HG03139 (cell line): ENCODE results near the gene THSD1.

Experiments used
- ATAC-seq: cut with Tn5 transposase; IDR thresholded peaks from one replicate; pipeline ENCODE4 v1.9.1; 2021; ENCODE audit not compliant: unreplicated experiment

Gene THSD1, protein sequence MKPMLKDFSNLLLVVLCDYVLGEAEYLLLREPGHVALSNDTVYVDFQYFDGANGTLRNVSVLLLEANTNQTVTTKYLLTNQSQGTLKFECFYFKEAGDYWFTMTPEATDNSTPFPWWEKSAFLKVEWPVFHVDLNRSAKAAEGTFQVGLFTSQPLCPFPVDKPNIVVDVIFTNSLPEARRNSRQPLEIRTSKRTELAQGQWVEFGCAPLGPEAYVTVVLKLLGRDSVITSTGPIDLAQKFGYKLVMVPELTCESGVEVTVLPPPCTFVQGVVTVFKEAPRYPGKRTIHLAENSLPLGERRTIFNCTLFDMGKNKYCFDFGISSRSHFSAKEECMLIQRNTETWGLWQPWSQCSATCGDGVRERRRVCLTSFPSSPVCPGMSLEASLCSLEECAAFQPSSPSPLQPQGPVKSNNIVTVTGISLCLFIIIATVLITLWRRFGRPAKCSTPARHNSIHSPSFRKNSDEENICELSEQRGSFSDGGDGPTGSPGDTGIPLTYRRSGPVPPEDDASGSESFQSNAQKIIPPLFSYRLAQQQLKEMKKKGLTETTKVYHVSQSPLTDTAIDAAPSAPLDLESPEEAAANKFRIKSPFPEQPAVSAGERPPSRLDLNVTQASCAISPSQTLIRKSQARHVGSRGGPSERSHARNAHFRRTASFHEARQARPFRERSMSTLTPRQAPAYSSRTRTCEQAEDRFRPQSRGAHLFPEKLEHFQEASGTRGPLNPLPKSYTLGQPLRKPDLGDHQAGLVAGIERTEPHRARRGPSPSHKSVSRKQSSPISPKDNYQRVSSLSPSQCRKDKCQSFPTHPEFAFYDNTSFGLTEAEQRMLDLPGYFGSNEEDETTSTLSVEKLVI

DNA sequence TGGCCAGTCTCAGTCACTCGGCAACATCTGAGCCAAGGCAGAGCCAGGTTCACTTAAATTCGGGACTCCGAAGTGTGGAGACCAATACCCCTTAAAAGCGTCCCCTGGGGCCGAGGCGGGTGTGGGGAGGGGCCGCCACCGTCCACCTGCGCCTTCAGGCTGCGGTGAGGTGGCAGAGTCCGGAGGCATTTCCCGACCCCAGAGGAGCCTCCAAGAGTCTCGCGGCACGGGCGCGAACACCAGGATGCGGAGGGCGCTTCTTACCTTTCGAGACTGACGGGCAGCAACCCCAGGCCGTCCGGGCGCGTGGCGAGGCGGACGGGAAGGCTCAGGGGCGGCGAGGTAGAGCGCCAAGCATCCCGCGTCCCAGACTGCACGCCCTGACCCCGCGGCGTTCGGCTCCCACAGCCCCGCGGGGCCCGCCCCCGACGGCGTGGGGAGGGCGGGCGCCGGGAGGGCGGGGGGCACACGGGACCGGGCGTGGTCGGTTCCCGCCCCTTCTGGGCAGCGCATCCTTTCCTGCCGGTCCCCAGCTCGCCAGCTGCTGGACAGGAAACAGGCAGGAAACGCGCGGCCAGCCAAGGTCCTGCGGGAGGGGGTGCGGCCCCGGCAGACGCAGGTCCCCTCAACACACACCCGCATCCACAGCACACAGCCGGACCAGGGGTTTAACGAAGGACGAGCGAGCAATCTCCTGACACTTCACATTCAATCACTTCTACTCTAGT, at the start of gene THSD1:
Gene THSD1 (minus strand): TSS at position 406 of the 728 bp plus-strand sequence. CDS start 3,572 bp downstream, outside the sequence.
- peak; percentile 39 for ATAC-seq

DNA sequence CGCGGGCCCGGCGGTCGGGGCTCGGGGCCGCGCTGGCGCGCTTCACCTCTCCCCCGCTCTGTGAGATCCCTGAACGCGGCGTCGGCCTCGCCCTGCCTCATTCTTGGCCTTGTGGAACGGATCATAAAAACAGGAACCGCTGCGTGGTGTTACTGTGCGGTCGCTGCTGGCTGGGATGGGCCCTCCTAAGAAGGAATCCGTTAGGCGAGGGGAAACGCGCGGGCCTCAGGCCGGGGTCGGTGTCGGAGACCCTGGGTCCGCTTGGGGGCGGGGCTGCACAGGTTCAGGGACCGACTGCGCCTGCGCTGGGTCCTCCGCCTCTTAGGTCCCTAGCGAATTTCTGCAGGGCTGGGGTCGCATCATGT, 49.7 kb upstream of the THSD1 start:
- ATAC-seq, result peak; percentile 20

DNA sequence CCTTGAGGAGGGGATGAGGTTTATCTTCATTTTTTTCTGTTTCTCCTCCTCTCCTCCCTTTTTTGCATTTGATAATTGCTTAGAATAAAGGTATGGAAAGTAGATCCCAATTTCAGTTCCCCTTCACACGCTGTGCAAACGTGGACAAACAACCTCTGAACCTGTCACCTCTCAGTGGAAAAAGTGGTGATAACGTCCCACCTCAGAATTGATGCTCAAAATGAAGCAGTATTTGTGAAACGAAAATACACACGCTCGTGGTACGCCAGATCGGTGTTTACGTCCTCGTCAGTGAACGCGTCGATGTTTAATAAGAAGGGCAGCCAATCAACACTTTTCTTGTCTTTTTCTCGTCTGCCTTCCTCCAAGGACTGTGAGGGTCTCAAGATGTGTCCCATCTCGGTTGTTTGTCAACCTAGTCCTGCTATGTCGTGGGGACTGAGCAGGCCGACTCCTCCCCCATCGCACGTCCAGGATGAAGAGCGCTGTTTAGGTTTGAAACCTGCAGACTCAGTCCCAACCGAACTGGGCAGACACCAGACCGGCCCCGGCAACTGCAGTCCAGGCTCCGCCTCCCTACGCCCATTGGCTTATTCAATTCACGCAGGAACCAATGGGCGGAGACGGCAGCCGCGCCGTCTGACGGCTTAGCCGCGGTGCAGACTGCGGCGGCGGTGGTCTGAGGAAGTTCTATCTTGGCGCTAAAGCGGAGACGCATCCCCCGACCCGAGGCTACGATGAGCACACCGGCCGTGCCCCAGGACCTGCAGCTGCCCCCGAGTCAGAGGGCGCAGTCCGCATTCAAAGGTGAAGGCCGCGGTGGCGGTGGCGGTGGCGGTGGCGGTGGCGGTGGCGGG, 49.1 kb upstream of the THSD1 start, which contains the start of gene CKAP2:
Gene CKAP2 (plus strand): TSS at position 659 of the 857 bp plus-strand sequence. CDS start 79 bp downstream, at position 738.
- peak; percentile 72 for ATAC-seq

DNA sequence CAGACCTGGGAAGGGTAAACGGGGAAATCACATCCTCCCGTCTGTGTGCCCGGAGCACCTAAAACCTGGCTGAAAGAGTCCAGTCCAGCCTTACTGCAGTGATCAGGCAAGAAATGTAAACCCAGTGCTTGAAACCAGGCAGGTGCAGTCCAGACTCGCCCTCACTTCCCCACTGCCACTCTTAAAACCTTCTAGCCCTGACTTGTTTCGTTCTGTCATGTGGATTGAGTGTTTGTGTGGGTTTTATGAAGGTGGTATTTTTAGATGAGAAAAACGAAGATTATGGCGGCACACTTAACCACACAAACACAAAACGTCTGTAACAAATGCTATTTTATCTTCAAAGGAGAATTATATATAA, 48.5 kb upstream of the THSD1 start:
- ATAC-seq, result no peak

DNA sequence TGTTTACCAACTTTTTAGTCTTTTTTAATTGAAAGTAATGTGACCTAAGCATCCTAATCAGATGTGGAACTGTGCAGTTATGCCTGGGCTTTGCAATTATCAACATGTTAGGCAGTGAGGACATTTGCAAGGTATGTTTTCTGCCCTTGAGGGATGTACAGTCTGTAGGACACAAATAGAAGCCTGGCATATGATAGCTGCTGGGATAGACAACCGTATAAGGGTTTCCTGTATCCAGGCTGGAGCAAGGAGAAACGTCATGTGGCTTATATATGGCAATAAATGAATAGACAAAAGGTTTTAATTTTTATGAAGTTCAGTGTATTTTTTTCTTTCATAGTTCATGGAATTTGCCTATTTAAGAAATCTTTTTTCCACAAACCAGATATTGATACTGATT, 46.5 kb upstream of the THSD1 start:
- ATAC-seq, result no peak

DNA sequence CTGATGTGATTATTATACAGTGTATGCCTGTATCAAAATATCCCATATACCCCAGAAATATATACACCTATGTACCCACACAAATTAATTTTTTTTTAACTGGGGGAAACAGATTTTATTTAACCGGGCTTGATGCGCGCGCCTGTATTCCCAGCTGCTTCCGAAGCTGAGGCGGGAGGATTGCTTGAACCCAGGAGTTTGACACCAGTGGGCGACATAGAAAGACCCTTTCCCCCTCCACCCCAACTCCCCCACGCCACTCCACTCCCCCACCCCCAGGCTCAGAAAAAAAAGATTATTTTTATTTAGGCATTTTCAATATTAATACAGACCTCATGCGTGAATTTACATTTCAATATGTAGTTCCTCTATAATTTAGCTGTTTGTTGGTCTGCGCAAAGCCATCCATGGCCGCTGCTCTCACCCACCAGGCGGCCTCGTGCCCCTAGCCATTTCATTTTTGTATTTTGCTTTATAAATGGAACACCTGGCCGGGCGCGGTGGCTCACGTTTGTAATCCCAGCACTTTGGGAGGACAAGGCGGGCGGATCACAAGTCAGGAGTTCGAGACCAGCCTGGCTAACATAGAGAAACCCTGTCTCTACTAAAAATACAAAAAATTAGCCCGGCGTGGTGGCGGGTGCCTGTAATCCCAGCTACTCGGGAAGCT, 45.3 kb upstream of the THSD1 start:
- no peak for ATAC-seq

DNA sequence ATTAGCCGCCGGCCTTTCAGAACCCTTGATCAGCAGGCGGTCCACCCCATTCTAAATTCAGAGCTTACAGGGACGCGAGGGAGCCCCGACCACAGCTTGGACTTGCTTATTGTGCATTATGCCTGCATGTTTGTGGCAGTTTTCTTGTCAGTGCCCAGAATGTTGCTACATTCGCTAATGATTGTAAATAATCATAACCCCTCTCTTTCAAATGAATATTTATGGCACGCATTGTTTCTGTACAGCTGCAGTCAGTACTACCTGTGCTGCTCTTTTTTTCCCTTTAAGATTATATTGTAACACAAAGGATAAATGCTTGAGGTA, 44.8 kb upstream of the THSD1 start:
- ATAC-seq, result no peak

DNA sequence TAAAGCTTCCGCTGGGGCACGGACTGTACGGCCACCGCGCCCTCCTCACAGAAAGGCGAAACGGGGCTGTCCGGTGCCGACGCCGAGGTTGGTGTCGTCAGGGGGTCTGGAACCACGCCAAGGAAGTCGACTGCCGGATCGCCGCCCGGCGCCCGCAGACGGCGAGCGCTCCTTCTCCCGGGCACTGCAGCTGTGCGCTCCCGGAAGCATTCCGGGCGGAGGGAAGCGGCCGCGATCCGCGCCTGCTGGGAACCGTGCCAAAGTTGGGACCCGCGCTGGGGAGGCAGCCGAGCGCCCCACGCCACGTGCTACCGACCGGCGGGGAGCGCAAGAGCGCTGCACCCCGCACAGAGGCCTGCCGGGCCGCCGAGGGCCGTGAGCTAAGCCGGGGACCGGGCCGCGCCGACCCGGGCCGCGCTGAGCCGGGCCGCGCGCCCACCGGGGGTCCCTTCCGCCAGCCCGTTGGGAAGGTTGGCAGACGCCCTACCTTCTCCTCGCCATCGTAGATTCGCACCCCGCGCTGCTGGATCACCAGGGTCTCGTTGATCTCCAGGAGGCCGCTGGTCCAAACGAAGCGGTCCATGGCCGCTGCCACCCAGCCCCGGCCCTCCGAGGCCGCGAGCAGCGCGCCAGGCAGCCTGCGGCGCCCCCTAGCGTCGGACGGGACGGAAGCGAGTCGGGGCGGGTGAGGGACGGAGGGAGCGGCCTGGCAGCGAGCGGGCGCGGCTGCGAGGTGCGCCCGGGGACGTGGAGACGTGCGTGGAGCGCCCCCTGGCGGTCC, 44.2 kb upstream of the THSD1 start, which contains the start of gene VPS36:
Gene VPS36 (minus strand): TSS at position 623 of the 781 bp plus-strand sequence. CDS start 40 bp downstream, at position 583.
- ATAC-seq, result peak; percentile 62

DNA sequence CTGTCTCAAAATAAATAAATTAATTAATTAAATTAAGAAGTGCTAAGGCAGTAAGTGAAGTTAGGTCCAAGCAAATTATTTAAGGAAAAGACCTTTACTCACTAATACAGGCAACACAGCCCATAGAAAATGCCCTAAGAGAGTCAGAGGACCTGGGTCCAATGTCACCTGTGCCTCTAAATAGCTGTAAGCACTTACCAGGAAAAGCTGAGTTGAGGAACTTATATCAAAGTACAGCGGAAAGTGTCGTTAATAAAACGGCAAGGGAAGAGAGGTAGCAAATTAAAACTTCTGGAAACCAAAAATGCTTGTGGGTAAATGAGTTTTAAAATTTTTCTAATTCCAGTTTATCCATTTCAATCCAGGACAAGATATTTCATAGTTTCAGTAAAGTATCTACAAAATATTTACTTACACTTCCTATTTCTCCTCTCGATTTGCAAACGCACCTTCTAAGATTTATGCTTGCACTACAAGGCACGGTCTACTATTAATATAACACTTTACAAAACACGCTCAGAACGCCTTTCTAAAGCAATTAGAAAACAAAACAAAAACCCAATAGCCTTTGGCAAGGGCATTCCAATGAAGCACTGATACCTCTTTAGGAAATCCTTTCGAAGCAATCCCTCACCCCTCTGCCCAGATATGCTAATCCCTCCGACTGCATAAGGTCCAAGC, 43.5 kb upstream of the THSD1 start:
- ATAC-seq, result no peak

DNA sequence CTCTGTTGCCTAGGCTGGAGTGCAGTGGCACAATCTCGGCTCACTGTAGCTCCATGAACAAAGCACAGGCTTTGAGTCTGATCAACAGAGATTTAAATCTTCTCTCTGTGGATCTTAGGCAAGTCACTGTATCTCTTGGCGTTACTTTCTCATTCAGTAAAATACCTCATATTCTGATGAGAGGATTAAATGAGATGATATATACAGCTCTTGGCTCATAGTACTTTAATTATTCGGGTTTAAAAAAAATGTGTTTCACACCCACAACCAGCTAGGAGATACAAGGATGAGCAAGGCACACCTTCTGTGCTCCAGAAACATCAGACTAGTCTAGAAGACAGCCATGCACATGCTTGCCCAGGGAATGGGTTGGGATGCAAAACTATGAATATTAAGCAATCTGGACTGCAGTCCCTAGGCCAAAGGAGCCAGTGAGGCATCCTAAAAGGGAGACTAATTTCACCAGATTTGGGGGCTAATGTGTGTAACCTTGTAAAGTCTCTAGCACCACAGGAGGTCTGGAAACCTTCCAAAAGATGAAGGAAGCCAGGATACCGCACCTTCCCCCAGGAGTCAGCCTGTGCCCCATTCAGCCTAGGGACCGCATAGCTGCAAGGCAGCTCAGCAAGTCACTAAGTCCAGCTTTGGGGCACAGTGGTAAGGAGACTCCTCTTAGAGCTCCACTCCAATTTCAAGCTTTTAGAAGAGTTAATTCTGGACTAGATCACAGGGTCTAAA, 42.0 kb upstream of the THSD1 start:
- ATAC-seq, result no peak

DNA sequence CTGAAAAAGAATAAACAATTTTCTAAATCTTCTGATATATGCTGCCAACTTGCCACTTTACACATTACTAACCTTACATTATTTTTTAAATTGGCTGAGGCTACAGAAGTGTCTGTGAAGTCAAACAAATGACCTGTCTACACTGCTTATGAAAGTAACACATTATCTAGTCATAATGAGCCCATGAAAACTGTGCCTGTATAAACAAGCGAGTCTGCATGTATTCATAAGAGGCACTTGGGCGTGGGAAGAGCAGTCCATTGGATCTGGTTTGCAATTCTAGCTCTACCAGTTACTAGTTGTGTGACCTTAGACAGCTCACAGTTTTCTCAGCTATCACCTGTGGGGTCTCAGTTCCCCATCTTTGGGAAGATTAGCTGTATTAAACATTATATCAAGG, 41.4 kb upstream of the THSD1 start:
- ATAC-seq, result no peak

DNA sequence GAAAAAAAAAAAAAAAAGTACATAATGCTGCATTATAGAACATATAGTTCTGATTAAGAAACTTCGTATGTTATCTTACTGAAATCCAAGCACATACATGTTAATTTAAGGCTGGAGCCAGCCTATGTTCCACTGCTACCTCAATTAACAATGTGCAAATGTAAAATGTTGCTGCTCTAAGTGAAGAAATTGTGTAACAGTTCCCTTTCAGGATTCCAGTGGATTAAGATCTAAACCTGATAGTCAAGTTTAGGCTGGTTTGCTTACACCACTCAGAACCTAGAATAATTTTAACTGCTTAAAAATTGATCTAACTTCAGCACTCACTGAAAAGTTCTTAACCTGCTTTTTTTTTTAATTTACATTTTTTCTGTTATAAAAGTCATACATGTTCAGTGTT, 40.3 kb upstream of the THSD1 start:
- no peak for ATAC-seq

DNA sequence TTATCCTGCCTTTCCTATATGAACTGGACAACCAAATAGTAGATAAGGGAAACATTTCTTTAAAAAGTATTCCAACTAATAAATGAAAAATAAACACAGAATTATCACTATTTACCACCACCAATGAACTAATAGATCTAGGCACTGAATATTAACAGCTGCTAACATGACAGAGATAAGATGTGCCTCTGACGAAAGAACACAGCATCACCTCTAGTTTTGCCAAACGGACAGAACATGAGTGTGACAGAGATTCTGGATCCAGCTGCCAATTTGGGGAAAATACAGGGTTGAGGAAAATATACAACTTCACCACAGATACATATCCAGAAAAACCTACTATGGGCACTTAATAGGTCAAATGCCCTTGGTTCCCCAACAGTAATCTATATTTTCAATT, 26.5 kb upstream of the THSD1 start:
- ATAC-seq, result no peak

DNA sequence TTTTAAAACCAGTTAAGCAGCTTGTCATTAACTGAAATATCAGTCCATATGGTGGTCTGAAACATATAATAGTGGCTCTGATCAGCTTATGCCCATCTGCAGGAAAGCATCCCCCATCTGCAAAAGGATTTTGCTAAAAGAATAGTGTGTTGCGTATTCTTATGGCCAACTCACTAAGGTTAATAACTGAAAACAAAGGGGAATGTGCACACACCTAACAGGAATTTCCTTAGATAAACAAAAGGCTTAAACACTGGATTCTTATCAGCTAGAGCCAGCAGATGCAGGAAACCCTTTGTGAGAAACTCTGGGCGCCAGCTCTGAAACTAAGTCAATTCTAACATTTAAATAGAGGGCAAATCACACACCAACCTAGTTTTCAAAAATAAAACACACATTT, 22.3 kb upstream of the THSD1 start:
- ATAC-seq, result no peak

DNA sequence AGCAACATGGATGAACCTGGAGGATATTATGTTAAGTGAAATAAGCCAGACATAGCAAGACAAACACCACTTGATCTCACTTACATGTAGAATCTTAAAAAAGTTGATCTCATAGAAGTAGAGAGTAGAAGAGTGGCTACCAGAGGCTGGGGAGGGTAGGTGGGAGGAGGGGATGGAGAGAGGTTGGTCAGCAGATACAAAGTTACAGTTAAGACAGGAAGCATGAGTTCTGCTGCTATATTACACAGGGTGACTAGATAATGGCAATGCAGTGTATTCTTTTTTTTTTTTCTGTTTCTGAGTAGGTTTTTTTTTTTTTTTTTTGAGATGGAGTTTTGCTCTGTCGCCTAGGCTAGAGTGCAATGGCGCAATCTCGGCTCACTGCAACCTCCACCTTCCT, 15.2 kb upstream of the THSD1 start:
- ATAC-seq, result no peak

DNA sequence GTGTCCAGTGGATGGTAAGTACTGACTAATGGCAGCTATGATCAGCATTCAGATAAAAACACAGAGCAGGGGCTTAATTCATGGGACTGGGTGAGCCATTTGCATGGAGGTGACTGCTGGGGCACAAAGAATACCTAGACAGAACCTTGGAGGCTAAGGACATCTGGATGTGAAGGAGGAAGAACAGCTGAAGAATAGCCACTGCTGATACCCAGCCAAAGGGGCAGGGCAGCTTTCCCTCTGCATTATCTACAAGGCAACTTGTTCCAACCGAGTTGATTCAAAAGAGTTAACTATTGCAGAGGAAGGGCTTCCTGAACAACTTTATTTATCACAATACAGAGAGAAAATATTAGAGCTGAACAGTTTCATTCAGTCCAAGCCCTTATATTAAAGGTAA, 13.1 kb upstream of the THSD1 start:
- ATAC-seq, result no peak

DNA sequence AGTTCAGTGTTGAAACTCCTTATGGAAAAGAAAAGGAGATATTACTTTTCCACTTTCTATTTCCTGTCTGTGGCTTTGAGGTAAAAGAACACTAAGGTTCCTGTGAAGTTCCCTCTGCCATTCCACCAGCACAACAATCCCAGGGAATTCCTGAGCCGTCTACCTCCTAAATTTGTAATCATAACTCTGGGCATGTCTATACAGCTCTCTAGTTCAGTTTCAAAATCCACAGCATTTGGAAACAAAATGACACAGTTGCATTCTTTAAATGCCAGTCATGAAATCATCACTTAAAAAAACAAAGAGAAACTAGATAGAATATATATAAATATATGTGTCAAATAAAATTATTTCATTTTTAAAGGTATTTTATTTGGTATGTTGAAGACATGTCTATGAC, 9.0 kb upstream of the THSD1 start:
- no peak for ATAC-seq

DNA sequence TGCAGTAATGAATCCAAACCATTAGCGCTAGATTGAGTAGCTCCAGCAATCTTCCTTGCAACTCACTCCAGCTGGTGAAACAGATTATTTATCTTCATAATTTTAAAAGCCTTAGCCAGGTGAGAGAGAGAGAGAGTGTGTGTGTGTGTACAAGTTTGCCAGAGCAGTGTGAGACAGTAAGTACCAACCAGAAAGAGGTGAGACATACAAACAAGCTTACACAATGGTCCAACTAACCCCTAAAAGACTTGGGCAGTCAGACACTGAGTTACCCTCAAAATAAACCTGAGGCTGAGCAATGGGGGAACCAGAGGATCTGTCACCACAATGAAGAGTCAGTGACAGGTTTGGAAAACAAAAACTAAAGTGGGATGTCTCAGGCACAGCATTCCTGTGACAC, 8.1 kb upstream of the THSD1 start:
- no peak for ATAC-seq
